OCI-LY3 (cell line): ENCODE data around the gene UNC5B.

Experiments used
- CTCF ChIP-seq: fragments of 200-600, 300-600 bp; sonication (generic); IDR thresholded peaks from 2 replicates; pipeline ENCODE4 v1.5.1; 2014; ENCODE audit warnings: antibody characterized with exemption, low read length, low read depth
- EZH2phosphoT487 ChIP-seq: fragments of 200-600 bp; shearing (Covaris generic); IDR thresholded peaks from 2 replicates; pipeline ENCODE4 v1.6.1; 2018; ENCODE audit warnings: antibody characterized with exemption, mixed run types, low read depth

DNA sequence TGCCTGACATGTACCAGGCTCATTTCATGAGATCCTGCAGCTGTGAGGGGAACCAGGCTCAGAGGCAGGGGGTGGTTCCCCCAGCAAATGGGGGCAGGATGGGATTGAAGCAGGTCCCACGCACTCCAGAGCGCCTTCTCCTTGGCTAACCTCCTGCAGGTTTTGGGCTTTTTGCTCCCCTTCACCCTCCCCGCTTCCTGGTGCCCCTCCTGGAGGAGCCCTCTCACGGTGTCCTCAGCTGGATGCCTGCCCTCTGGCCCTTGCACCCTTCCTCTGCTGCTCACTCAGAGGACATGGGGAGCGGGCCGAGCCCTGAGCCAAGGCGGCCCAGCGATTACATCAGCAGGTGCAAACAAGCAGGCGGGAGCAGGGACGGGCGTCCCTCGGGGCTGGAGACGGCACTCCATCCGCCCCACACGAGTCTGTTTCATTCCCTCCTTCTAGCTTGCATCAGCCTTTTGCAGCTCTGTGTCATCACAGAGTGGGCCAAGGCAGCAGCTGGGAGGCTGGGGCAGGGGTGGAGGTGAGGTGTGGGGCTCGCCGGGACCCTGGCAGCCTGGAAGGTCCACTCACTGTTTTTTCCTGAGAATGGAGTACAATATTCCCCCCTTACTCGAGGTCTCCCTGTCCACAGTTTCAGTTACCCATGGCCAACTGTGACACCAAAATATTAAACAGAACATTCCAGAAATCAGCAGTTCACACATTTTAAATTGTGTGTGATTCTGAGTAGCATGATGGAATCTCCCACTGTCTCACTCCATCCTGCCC lies 54.0 kb downstream of the UNC5B start:
- TF ChIP-seq CTCF: no peak
- TF ChIP-seq EZH2phosphoT487: no peak
